ENCODE measurements around the gene TAS2R40. TPM values are rescaled to one million over a fixed set of nuclear protein-coding genes. Genes with fewer than 3 reads are reported as not detected.
"Not testable (repeated sequence)": the region's sequence is repeated elsewhere in the genome, so short reads cannot be mapped to it uniquely, and the experiment has no call there.

The TAS2R40 gene
- polyA plus RNA-seq, 1 donor from 2014 or later: not detected

DNA sequence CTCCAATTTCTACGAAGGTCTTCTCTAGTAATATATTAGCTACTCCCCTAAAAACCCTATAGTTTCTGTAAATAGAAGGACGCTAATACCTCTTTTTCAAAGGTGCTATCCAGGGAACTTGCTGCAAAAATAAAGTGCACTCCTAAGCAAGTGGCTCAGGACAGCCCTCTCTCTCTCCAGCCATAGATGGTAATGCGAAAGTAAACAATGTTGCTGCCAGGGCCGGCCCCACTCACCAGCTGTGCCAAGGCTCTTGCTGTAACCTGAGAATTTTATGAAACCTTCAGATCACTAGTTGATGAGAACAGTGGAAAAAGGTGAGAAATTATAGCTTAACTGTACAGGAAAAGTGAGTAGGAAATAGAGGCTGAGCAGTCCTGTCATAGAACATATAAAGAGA is 49.5 kb upstream of the TAS2R40 start (continued):
- no peak for TF ChIP-seq EZH2 (IDR thresholded peaks at IDR 0.05; ENCODE audit: borderline replicate concordance, insufficient read depth, low read length, poor library complexity, severe bottlenecking)

DNA sequence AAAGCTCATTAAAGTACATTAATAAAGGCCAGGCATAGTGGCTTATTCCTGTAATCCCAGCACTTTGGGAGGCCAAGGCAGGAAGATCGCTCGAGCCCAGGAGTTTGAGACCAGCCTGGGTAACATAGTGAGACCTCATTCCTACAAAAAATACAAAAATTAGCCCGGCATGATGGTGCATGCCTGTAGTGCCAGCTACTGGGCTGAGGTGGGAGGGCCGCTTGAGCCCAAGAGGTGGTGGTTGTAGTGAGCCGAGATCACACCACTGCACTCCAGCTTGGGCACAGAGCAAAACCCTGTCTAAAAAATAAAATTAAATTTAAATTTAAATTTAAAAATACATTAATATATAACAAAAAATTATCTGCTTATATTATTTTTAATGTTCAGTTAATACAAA is 45.7 kb upstream of the TAS2R40 start:
- no peaks in the 10 kb centered on the region for H3F3A ChIP-seq (ENCODE audit: insufficient read depth, low read length, poor library complexity, severe bottlenecking)
- H3K27me3 ChIP-seq (ENCODE audit: insufficient read depth, low read depth, low read length): no peaks in the 10 kb centered on the region
- H3K79me2 ChIP-seq (replicated peaks; ENCODE audit: insufficient read depth, low read length): no peaks in the 10 kb centered on the region
- no peak overlapping the region for H3K4me3 ChIP-seq (ENCODE audit: low read length)
- no peak overlapping the region for H2AFZ ChIP-seq (ENCODE audit: low read depth, low read length)
- no peak overlapping the region for H3K9ac ChIP-seq (ENCODE audit: low read length)
- H4K20me1 ChIP-seq (ENCODE audit: insufficient read depth): no peaks in the 10 kb centered on the region
- no peaks in the 10 kb centered on the region for H3K9me2 ChIP-seq (ENCODE audit: insufficient read depth, low read length)
- no peaks in the 10 kb centered on the region for H3K9me3 ChIP-seq (ENCODE audit: low read length)
- H3K36me3 ChIP-seq (ENCODE audit: insufficient read depth, low read length): no peaks in the 10 kb centered on the region
- TF ChIP-seq, protein P1, sequence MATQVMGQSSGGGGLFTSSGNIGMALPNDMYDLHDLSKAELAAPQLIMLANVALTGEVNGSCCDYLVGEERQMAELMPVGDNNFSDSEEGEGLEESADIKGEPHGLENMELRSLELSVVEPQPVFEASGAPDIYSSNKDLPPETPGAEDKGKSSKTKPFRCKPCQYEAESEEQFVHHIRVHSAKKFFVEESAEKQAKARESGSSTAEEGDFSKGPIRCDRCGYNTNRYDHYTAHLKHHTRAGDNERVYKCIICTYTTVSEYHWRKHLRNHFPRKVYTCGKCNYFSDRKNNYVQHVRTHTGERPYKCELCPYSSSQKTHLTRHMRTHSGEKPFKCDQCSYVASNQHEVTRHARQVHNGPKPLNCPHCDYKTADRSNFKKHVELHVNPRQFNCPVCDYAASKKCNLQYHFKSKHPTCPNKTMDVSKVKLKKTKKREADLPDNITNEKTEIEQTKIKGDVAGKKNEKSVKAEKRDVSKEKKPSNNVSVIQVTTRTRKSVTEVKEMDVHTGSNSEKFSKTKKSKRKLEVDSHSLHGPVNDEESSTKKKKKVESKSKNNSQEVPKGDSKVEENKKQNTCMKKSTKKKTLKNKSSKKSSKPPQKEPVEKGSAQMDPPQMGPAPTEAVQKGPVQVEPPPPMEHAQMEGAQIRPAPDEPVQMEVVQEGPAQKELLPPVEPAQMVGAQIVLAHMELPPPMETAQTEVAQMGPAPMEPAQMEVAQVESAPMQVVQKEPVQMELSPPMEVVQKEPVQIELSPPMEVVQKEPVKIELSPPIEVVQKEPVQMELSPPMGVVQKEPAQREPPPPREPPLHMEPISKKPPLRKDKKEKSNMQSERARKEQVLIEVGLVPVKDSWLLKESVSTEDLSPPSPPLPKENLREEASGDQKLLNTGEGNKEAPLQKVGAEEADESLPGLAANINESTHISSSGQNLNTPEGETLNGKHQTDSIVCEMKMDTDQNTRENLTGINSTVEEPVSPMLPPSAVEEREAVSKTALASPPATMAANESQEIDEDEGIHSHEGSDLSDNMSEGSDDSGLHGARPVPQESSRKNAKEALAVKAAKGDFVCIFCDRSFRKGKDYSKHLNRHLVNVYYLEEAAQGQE (IDR thresholded peaks at IDR 0.05; ENCODE audit: borderline replicate concordance): no peak
- TF ChIP-seq EZH2 (IDR thresholded peaks at IDR 0.05; ENCODE audit: borderline replicate concordance, insufficient read depth, low read length, poor library complexity, severe bottlenecking): no peak
- no peak for TF ChIP-seq TAF1 (IDR thresholded peaks at IDR 0.05; ENCODE audit: low read depth)
- no peak for TF ChIP-seq POLR2AphosphoS5 (IDR thresholded peaks at IDR 0.05)
- TF ChIP-seq MXI1 (conservative IDR thresholded peaks at IDR 0.05; ENCODE audit: poor library complexity, severe bottlenecking): no peak
- TF ChIP-seq SMC3 (conservative IDR thresholded peaks at IDR 0.05; ENCODE audit: poor library complexity): no peak
- TF ChIP-seq RAD21 (conservative IDR thresholded peaks at IDR 0.05): no peak
- TF ChIP-seq EP300 (conservative IDR thresholded peaks at IDR 0.05; ENCODE audit: poor library complexity, severe bottlenecking): no peak
- TF ChIP-seq CTCF (IDR thresholded peaks at IDR 0.05; ENCODE audit: poor library complexity, severe bottlenecking): no peak
- no peak overlapping the region for H3K27ac ChIP-seq (ENCODE audit: low read length)
- H3K4me2 ChIP-seq (ENCODE audit: low read length): no peak overlapping the region

DNA sequence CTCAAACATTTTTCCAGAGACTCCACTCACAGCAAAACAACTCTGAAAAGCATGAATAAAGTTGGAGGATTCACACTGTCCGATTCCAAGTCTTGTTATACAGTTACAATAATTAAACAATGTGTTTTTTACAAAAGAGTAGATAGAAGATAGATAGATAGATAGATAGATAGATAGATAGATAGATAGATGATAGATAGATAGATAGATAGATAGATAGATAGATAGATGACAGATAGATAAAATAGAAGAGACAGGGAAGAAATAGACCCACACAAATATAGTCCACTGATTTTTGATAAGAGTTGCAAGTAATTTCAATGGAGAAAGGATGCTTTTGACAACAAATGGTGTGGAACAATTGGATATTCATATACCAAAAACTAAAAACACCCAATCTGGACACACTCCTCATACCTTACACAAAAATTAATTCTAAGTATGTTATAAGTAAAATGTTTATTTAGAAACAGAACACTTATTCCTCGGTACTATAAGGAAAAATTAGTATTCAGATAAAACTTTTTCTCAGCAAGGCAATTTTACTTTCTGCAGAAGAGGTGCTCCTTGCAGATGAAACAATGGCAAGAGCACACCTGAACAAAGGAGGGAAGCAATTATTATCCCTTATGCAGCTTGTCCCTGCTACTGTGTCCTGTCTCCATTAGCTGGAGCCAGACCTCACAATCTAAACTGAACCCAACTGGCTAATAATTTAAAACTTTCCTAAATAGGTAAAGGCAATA is 44.3 kb upstream of the TAS2R40 start:
- H3K9ac ChIP-seq (ENCODE audit: low read length): no peak overlapping the region
- no peaks in the 10 kb centered on the region for H3K9me3 ChIP-seq (ENCODE audit: low read length)
- no peak overlapping the region for H3K4me2 ChIP-seq (ENCODE audit: low read length)
- H3F3A ChIP-seq (ENCODE audit: insufficient read depth, low read length, poor library complexity, severe bottlenecking): no peaks in the 10 kb centered on the region
- TF ChIP-seq POLR2AphosphoS5 (IDR thresholded peaks at IDR 0.05) (no peak), SMC3 (conservative IDR thresholded peaks at IDR 0.05; ENCODE audit: poor library complexity) (no peak), EZH2 (IDR thresholded peaks at IDR 0.05; ENCODE audit: borderline replicate concordance, insufficient read depth, low read length, poor library complexity, severe bottlenecking) (no peak)
- TF ChIP-seq, protein P1 (IDR thresholded peaks at IDR 0.05; ENCODE audit: borderline replicate concordance): no peak
- no peaks in the 10 kb centered on the region for H3K36me3 ChIP-seq (ENCODE audit: insufficient read depth, low read length)
- no peaks in the 10 kb centered on the region for H3K9me2 ChIP-seq (ENCODE audit: insufficient read depth, low read length)
- no peaks in the 10 kb centered on the region for H3K79me2 ChIP-seq (replicated peaks; ENCODE audit: insufficient read depth, low read length)
- H2AFZ ChIP-seq (ENCODE audit: low read depth, low read length): no peak overlapping the region
- H3K4me3 ChIP-seq (ENCODE audit: low read length): no peak overlapping the region
- no peak overlapping the region for H3K27ac ChIP-seq (ENCODE audit: low read length)
- no peaks in the 10 kb centered on the region for H4K20me1 ChIP-seq (ENCODE audit: insufficient read depth)
- no peaks in the 10 kb centered on the region for H3K27me3 ChIP-seq (ENCODE audit: insufficient read depth, low read depth, low read length)

- not testable (repeated sequence) for H4K20me1 ChIP-seq (ENCODE audit: insufficient read depth); H3K27me3 ChIP-seq (ENCODE audit: insufficient read depth, low read depth, low read length); H3K79me2 ChIP-seq (replicated peaks; ENCODE audit: insufficient read depth, low read length); H3K4me3 ChIP-seq (ENCODE audit: low read length); H3K9ac ChIP-seq (ENCODE audit: low read length); H3K9me3 ChIP-seq (ENCODE audit: low read length); H3K27ac ChIP-seq (ENCODE audit: low read length); H3K4me2 ChIP-seq (ENCODE audit: low read length); H3K36me3 ChIP-seq (ENCODE audit: insufficient read depth, low read length); H2AFZ ChIP-seq (ENCODE audit: low read depth, low read length); H3K9me2 ChIP-seq (ENCODE audit: insufficient read depth, low read length); H3F3A ChIP-seq (ENCODE audit: insufficient read depth, low read length, poor library complexity, severe bottlenecking)
Observed at GRCh38 chr7:143180771-143181170, 41.1 kb upstream of the TAS2R40 start.
